GM12878 (cell line): Measurements from ENCODE around the gene ASCL4.

Experiments used
- CHD1 ChIP-seq: IDR thresholded peaks from 2 replicates; pipeline ENCODE4 v1.6.1; 2012; ENCODE audit warnings: low read depth, low read length, improper control_type of control experiment
- CTCF ChIP-seq, 3 experiments: IDR thresholded peaks in 2 of 3; conservative IDR thresholded peaks in 1 of 3; 2 replicates each; pipeline ENCODE4 v1.5.1; 2011; ENCODE audit warnings: low read depth in 3 of 3, low read length in 3 of 3, mild to moderate bottlenecking in 3 of 3, control low read depth in 2 of 3, moderate library complexity in 2 of 3, inconsistent platforms in 1 of 3, mixed read lengths in 1 of 3; ENCODE audit not compliant: control insufficient read depth in 2 of 3, insufficient read depth in 1 of 3; ENCODE audit errors: extremely low read depth in 1 of 3
- JUNB ChIP-seq: IDR thresholded peaks from 2 replicates; pipeline ENCODE4 v1.6.1; 2016; ENCODE audit warnings: antibody characterized with exemption, mild to moderate bottlenecking
- POLR2AphosphoS5 ChIP-seq: IDR thresholded peaks from 2 replicates; pipeline ENCODE4 v1.6.1; 2011; ENCODE audit warnings: mild to moderate bottlenecking, low read length, inconsistent platforms
- TAF1 ChIP-seq: IDR thresholded peaks from 2 replicates; pipeline ENCODE4 v1.6.1; 2011; ENCODE audit warnings: mild to moderate bottlenecking, low read depth, low read length, borderline replicate concordance

GRCh38 chr12:107791465-107792089 lies 17.1 kb downstream of the ASCL4 start:
- no peak for TF ChIP-seq CTCF (IDR thresholded peaks at IDR 0.05 in 2 of 3, conservative IDR thresholded peaks at IDR 0.05 in 1 of 3; ENCODE audit: control insufficient read depth in 2 of 3, extremely low read depth in 1 of 3, insufficient read depth in 1 of 3, low read depth in 3 of 3, low read length in 3 of 3)
- TF ChIP-seq POLR2AphosphoS5 = no peak
- TF ChIP-seq CHD1 = no peak
- no peak for TF ChIP-seq JUNB
- TF ChIP-seq TAF1 = no peak
